ENCODE data around the gene CTIF.

DNA sequence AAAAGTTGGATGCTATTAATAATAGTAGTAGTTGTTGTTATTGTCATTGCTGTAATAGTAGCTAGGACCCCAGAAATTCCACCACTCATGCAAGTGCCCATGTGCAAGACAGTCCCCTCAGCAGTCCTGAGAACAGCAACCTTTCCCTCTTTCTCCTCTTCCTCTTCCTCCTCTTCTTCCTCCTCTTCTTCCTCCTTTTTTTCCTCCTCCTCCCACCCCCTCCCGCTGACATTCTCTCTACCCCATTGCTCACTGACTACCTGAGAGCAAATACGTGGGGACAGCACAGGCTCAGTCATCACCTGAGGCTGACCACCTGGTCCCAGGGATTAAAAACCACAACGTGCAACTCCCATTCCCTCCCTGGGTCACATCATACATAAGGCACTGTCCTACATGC lies 370.1 kb downstream of the CTIF start:
- TF ChIP-seq EZH2phosphoT487 (IDR thresholded peaks at IDR 0.05; ENCODE audit: low read depth, severe bottlenecking, unreplicated experiment), result no peak
- TF ChIP-seq, protein P1, sequence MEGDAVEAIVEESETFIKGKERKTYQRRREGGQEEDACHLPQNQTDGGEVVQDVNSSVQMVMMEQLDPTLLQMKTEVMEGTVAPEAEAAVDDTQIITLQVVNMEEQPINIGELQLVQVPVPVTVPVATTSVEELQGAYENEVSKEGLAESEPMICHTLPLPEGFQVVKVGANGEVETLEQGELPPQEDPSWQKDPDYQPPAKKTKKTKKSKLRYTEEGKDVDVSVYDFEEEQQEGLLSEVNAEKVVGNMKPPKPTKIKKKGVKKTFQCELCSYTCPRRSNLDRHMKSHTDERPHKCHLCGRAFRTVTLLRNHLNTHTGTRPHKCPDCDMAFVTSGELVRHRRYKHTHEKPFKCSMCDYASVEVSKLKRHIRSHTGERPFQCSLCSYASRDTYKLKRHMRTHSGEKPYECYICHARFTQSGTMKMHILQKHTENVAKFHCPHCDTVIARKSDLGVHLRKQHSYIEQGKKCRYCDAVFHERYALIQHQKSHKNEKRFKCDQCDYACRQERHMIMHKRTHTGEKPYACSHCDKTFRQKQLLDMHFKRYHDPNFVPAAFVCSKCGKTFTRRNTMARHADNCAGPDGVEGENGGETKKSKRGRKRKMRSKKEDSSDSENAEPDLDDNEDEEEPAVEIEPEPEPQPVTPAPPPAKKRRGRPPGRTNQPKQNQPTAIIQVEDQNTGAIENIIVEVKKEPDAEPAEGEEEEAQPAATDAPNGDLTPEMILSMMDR (IDR thresholded peaks at IDR 0.05; ENCODE audit: poor library complexity), result no peak

Data from hepatocyte (in vitro differentiated cells).